HepG2 (cell line): ENCODE measurements around the gene PPP2R1B. TPM values are rescaled to one million over a fixed set of nuclear protein-coding genes. Genes with fewer than 3 reads are reported as not detected.

ENCODE experiments used
- ATAC-seq: fragments of 200-7000 bp; cut with Tn5 transposase; 3 replicates; pipeline ENCODE4 v1.9.1; 2020; ENCODE audit warnings: mild to moderate bottlenecking, moderate library complexity
- BruUV-seq: library from RNA; stranded (reverse); fragments of 400-500 nt; replicated peaks from 2 replicates; lab custom pipeline; 2021; lab: Mats Ljungman, UMichigan
- CTCF ChIA-PET: fragments of 300-600 bp; formaldehyde crosslinking; extraction: SDS; loops from one replicate; lab custom pipeline; 2021; ENCODE audit warnings: low total read pairs, inconsistent platforms, low intra/inter-chr PET ratio; lab: Yijun Ruan, JAX
- POLR2A ChIA-PET: fragments of 350-600 bp; sonication (Branson Sonifier 250); formaldehyde crosslinking; loops from one replicate; lab custom pipeline; 2020; ENCODE audit warnings: antibody characterized with exemption, inconsistent platforms; lab: Yijun Ruan, JAX
- DNase-seq: peaks from one replicate; pipeline ENCODE4 v3.0.0-alpha.2; 2015; ENCODE audit warnings: low spot score
- FAIRE-seq: peaks from 3 replicates; lab custom pipeline; 2011; peaks lifted over from hg19 to GRCh38; lab: Jason Lieb, UNC
- H2AFZ ChIP-seq: one replicate; pipeline ENCODE4 v1.6.1; 2011; ENCODE audit warnings: low read length, inconsistent platforms
- H3K27ac ChIP-seq: fragments of 300-600 bp; 3 replicates; pipeline ENCODE4 v1.8.0; 2011; ENCODE audit warnings: mixed run types, mild to moderate bottlenecking, mixed read lengths, low read length, inconsistent platforms; ENCODE audit not compliant: insufficient read depth; ENCODE audit errors: extremely low read length
- H3K27me3 ChIP-seq, 2 experiments: fragments of 200-600 bp in 1 of 2; 2 replicates in 1 of 2; 3 replicates in 1 of 2; pipeline versions ENCODE4 v1.6.0 to v1.8.0; 2011; ENCODE audit warnings: low read length in 2 of 2, mild to moderate bottlenecking in 2 of 2, moderate library complexity in 2 of 2, inconsistent platforms in 1 of 2; ENCODE audit not compliant: insufficient read depth in 2 of 2, control insufficient read depth in 1 of 2
- H3K36me3 ChIP-seq, 2 experiments: fragments of 200-600 bp in 1 of 2; replicated peaks in 1 of 2; 2 replicates in 1 of 2; 3 replicates in 1 of 2; pipeline versions ENCODE4 v1.5.1 to v1.8.0; 2011; ENCODE audit warnings: low read length in 2 of 2, inconsistent platforms in 1 of 2; ENCODE audit not compliant: insufficient read depth in 2 of 2, control insufficient read depth in 1 of 2
- H3K4me1 ChIP-seq: 2 replicates; pipeline ENCODE4 v1.5.1; 2012; ENCODE audit warnings: low read length, inconsistent platforms; ENCODE audit not compliant: insufficient read depth
- H3K4me2 ChIP-seq: 2 replicates; pipeline ENCODE4 v1.6.0; 2011; ENCODE audit warnings: low read depth, low read length, inconsistent platforms
- H3K4me3 ChIP-seq, 3 experiments: fragments of 200-600 bp in 1 of 3; sonication (generic), shearing (Covaris generic) in 1 of 3; replicated peaks in 1 of 3; 2 replicates each; pipeline ENCODE4 v1.5.1; 2011 to 2016; ENCODE audit warnings: low read length in 3 of 3, inconsistent platforms in 2 of 3, low read depth in 2 of 3, mild to moderate bottlenecking in 2 of 3, control low read depth in 1 of 3, mixed read lengths in 1 of 3; ENCODE audit not compliant: insufficient read depth in 1 of 3
- H3K79me2 ChIP-seq: one replicate; pipeline ENCODE4 v1.6.1; 2011; ENCODE audit warnings: low read length, inconsistent platforms; ENCODE audit not compliant: insufficient read depth
- H3K9ac ChIP-seq: 2 replicates; pipeline ENCODE4 v1.6.0; 2011; ENCODE audit warnings: mild to moderate bottlenecking, low read depth, low read length, inconsistent platforms; ENCODE audit not compliant: insufficient read depth
- H3K9me3 ChIP-seq: 2 replicates; pipeline ENCODE4 v1.5.1; 2012; ENCODE audit warnings: mild to moderate bottlenecking, low read length
- H4K20me1 ChIP-seq: 2 replicates; pipeline ENCODE4 v1.6.0; 2011; ENCODE audit warnings: inconsistent platforms, mild to moderate bottlenecking, low read length, moderate library complexity; ENCODE audit not compliant: insufficient read depth
- CEBPB ChIP-seq: IDR thresholded peaks from 2 replicates; pipeline ENCODE4 v1.6.1; 2011; ENCODE audit warnings: low read depth, low read length, improper control_type of control experiment, borderline replicate concordance
- ETS1 ChIP-seq: sonication (generic); formaldehyde crosslinking; IDR thresholded peaks from 2 replicates; pipeline ENCODE4 v1.4.0; 2020; ENCODE audit warnings: missing genetic modification reagents
- IKZF4 ChIP-seq: sonication (generic); formaldehyde crosslinking; IDR thresholded peaks from 2 replicates; pipeline ENCODE4 v1.5.1; 2020; ENCODE audit warnings: borderline replicate concordance, mild to moderate bottlenecking, low read depth, missing genetic modification reagents; ENCODE audit errors: not compliant biosample characterization
- JARID2 ChIP-seq: sonication (generic); formaldehyde crosslinking; IDR thresholded peaks from 2 replicates; pipeline ENCODE4 v1.8.1; 2023; ENCODE audit warnings: missing genetic modification reagents, inconsistent platforms; ENCODE audit not compliant: insufficient replicate concordance
- KDM5B ChIP-seq: sonication (generic); formaldehyde crosslinking; IDR thresholded peaks from 2 replicates; pipeline ENCODE4 v1.4.0; 2020; ENCODE audit warnings: missing genetic modification reagents, mild to moderate bottlenecking, borderline replicate concordance
- NFRKB ChIP-seq: fragments of 450-650 bp; IDR thresholded peaks from 2 replicates; pipeline ENCODE4 v1.6.1; 2017
- PAF1 ChIP-seq: IDR thresholded peaks from 2 replicates; pipeline ENCODE4 v1.6.1; 2016; ENCODE audit warnings: missing genetic modification reagents, missing compliant biosample characterization
- STAT5B ChIP-seq: sonication (generic); formaldehyde crosslinking; IDR thresholded peaks from 2 replicates; pipeline ENCODE4 v1.4.0; 2020; ENCODE audit warnings: missing genetic modification reagents
- TERF1 ChIP-seq: sonication (generic); formaldehyde crosslinking; IDR thresholded peaks from 2 replicates; pipeline ENCODE4 v1.8.0; 2022; ENCODE audit warnings: mild to moderate bottlenecking, missing genetic modification reagents, moderate library complexity
- THRA ChIP-seq: sonication (generic); formaldehyde crosslinking; IDR thresholded peaks from 2 replicates; pipeline ENCODE4 v1.4.0; 2020; ENCODE audit warnings: missing genetic modification reagents, borderline replicate concordance
- U2AF1 ChIP-seq: fragments of 200-400 bp; formaldehyde crosslinking; optimal IDR thresholded peaks from 2 replicates; pipeline ENCODE3; 2017; ENCODE audit warnings: mild to moderate bottlenecking, low read depth, low read length
- ZBTB7B ChIP-seq: sonication (generic); formaldehyde crosslinking; IDR thresholded peaks from 2 replicates; pipeline ENCODE4 v1.4.0; 2020; ENCODE audit warnings: missing genetic modification reagents
- ZFP36 ChIP-seq: fragments of 150-350 bp; IDR thresholded peaks from 2 replicates; pipeline ENCODE4 v1.6.1; 2018; ENCODE audit warnings: borderline replicate concordance, low read length, low read depth; ENCODE audit not compliant: partially characterized antibody
- ZNF431 ChIP-seq: sonication (generic); formaldehyde crosslinking; IDR thresholded peaks from 2 replicates; pipeline ENCODE4 v1.9.0; 2022; ENCODE audit warnings: missing genetic modification reagents, low read depth, mild to moderate bottlenecking, borderline replicate concordance
- ZNF460 ChIP-seq: sonication (generic); formaldehyde crosslinking; IDR thresholded peaks from 2 replicates; pipeline ENCODE4 v1.5.1; 2020; ENCODE audit warnings: missing genetic modification reagents, mild to moderate bottlenecking, borderline replicate concordance
- ZNF496 ChIP-seq: sonication (generic); formaldehyde crosslinking; IDR thresholded peaks from 2 replicates; pipeline ENCODE4 v1.8.1; 2023; ENCODE audit warnings: mild to moderate bottlenecking, moderate library complexity, missing genetic modification reagents; ENCODE audit not compliant: insufficient replicate concordance
- ZNF710 ChIP-seq: sonication (generic); formaldehyde crosslinking; IDR thresholded peaks from 2 replicates; pipeline ENCODE4 v1.5.0; 2020; ENCODE audit warnings: mild to moderate bottlenecking, missing genetic modification reagents, borderline replicate concordance
- ZNF816 ChIP-seq: sonication (generic); formaldehyde crosslinking; IDR thresholded peaks from 2 replicates; pipeline ENCODE4 v1.8.0; 2022; ENCODE audit warnings: missing genetic modification reagents, mild to moderate bottlenecking, borderline replicate concordance
- WGBS: methylation state at CpG from one replicate; pipeline ENCODE4 v1.1.6; 2017; ENCODE audit warnings: low lambda C conversion rate; 5-methylcytosine and 5-hydroxymethylcytosine counted together
- in situ Hi-C: cut with HindIII; loops from 2 replicates; pipeline ENCODE4 v1.10.0; 2017; ENCODE audit warnings: low pct_unique_long_range_greater_than_20kb; ENCODE audit not compliant: extremely low pct_ligation_motif_present
- intact Hi-C: fragments of 100-400 bp; cut with micrococcal nuclease; formaldehyde crosslinking; loops from one replicate; pipeline ENCODE4 v1.10.0; 2022; ENCODE audit not compliant: unreplicated experiment
- polyA plus RNA-seq, 8 experiments: library from polyadenylated mRNA; depleted of rRNA in 3 of 8; stranded (reverse) in 7 of 8; unstranded in 1 of 8; fragments of >200 nt; fragmentation: Illumina TruSeq in 4 of 8; extraction: Trizol in 4 of 8; gene quantifications; 2 replicates each; pipeline versions ENCODE4 v1.2.1 to v1.2.3, GENCODE V29; 2011 to 2016; ENCODE audit warnings: low read depth in 4 of 8, missing spikeins in 1 of 8, mixed read lengths in 1 of 8; ENCODE audit not compliant: insufficient read depth in 1 of 8
- total RNA-seq, 5 experiments: library from RNA; depleted of rRNA; stranded (reverse); fragments of >200 nt; fragmentation: Illumina TruSeq; extraction: Trizol; gene quantifications; 2 replicates each; pipeline ENCODE4 v1.2.3, GENCODE V29; 2016; ENCODE audit warnings: low read depth in 1 of 5

PPP2R1B gene
- total and polyA plus RNA-seq, 2 of the 13 experiments (the other 11 are each of a cell fraction or from before 2014, with no cell fraction given): 22.1 to 56.8 TPM

GRCh38 chr11:111731821-111732220 is 34.4 kb downstream of the PPP2R1B start:
- FAIRE-seq (no peak), DNase-seq (no peak), ATAC-seq (peak; percentile 5; the same call in 2 of the 3 replicates)
- Histone ChIP-seq H3K4me2 (no peak overlapping the region), H3K4me1 (peaks cover 7% of the 10 kb centered on the region), H2AFZ (no peak overlapping the region), H3K36me3 (0 out of 5 replicates have a peak, but pooled peaks cover 0 to 7% of the 10 kb centered on the region in 2 experiments), H3K79me2 (no peaks in the 10 kb centered on the region), H3K4me3 (no peak overlapping the region), H3K9me3 (no peaks in the 10 kb centered on the region), H3K27ac (no peak overlapping the region), H4K20me1 (no peaks in the 10 kb centered on the region), H3K27me3 (no peaks in the 10 kb centered on the region), H3K9ac (no peak overlapping the region)
- 94% methylated on average over 5 of the region's 5 CpGs for WGBS
- POLR2A ChIA-PET: no interaction called here
- intact Hi-C loops: no loop called here
- in situ Hi-C loops: no loop called here
- CTCF ChIA-PET: no interaction called here
- no TSS peak for BruUV-seq
- TF ChIP-seq ZFP36 (no peak), THRA (CRISPR knock-in tag) (no peak), ZNF816 (CRISPR knock-in tag) (no peak), STAT5B (no peak), IKZF4 (CRISPR knock-in tag) (no peak), U2AF1 (no peak), ZNF460 (CRISPR knock-in tag) (no peak), ETS1 (no peak), ZNF496 (CRISPR knock-in tag) (no peak), NFRKB (no peak), KDM5B (CRISPR knock-in tag) (no peak), CEBPB (no peak), ZBTB7B (no peak), ZNF431 (CRISPR knock-in tag) (no peak), PAF1 (no peak), TERF1 (no peak), ZNF710 (no peak), JARID2 (no peak)
